ENCODE results near the gene SERTAD2. TPM values are rescaled to one million over a fixed set of nuclear protein-coding genes. Genes with fewer than 3 reads are reported as not detected.

Gene SERTAD2
- total RNA-seq, 4 donors from 2014 or later = 19.5 to 54.0 (median 20.8) TPM

DNA sequence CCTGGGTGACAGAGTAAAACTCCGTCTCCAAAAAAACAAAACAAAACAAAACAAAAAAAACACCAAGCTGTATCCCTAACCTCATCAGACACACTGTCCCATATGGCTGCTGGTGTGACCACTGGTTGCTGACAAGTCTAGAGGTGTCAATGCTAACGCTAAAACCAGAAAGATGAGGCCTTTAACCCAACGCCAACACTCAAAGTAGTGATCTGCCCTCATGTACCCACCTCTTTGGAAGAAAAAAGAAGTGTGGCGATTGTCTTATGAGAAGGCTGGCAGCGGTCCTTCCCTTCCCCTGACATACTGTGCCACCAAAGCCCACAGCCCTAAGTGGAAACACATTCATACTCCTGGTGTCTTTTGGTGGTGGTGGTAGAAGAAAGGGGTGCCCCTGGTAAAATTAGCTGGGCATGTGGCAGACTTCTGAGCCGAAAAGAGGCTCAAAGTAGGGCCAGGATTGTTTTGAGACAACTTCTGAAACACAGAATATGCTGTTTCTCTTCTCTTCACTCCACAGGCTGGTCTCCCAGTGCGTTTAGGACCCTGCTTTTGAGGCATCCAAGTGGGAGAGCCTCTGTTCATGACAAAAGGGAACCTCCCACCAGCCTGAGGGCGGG is 9.8 kb downstream of the SERTAD2 start:
- intact Hi-C loops (cut with DNase I) = loop anchor here (10.0 kb wide), 1 partner anchor 59 kb away; no protein-coding TSS in a partner anchor
- no peak for DNase-seq
- Histone ChIP-seq H3K27ac (peak overlapping the region; percentile 86 to 100 (median 94)), H3K4me1 (peaks cover 37 to 100% (median 60%) of the 10 kb centered on the region in 3 donors), H3K27me3 (no peaks in the 10 kb centered on the region), H3K9me3 (no peaks in the 10 kb centered on the region), H3K4me3 (peak overlapping the region; percentile 24 to 66 (median 48)), H3K36me3 (peaks cover 0 to 6% (median 0%) of the 10 kb centered on the region in 3 donors)
- WGBS, 2 donors = 34 to 35% methylated on average over 7 to 8 of the region's 8 CpGs
- TF ChIP-seq, protein P1, sequence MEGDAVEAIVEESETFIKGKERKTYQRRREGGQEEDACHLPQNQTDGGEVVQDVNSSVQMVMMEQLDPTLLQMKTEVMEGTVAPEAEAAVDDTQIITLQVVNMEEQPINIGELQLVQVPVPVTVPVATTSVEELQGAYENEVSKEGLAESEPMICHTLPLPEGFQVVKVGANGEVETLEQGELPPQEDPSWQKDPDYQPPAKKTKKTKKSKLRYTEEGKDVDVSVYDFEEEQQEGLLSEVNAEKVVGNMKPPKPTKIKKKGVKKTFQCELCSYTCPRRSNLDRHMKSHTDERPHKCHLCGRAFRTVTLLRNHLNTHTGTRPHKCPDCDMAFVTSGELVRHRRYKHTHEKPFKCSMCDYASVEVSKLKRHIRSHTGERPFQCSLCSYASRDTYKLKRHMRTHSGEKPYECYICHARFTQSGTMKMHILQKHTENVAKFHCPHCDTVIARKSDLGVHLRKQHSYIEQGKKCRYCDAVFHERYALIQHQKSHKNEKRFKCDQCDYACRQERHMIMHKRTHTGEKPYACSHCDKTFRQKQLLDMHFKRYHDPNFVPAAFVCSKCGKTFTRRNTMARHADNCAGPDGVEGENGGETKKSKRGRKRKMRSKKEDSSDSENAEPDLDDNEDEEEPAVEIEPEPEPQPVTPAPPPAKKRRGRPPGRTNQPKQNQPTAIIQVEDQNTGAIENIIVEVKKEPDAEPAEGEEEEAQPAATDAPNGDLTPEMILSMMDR (IDR thresholded peaks at IDR 0.05) = no peak
- no peak for TF ChIP-seq POLR2A (IDR thresholded peaks at IDR 0.05)

DNA sequence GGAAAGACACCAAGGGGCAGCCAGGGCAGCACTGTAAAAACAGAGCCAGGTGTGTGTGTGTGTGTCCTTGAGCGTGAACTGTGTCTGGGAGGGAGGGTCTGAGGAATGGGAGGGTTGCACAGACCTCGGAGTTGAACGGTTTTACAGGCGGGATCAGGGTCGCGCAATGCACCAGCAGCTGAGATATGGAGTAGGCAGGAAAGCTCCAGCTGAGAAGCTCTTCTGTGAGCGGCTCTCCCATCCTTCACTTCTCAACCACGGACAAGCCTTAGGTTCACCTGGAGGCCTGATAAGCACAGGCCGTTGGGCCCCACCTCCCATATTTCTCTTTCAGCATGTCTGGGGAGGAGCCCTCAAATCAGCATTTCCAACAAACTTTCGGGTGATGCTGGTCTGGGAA is 12.1 kb downstream of the SERTAD2 start:
- Histone ChIP-seq H3K4me3 (no peak overlapping the region), H3K27me3 (no peaks in the 10 kb centered on the region), H3K36me3 (peaks cover 0 to 8% (median 0%) of the 10 kb centered on the region in 3 donors), H3K9me3 (no peaks in the 10 kb centered on the region), H3K27ac (peak overlapping the region in 2 of 4 donors; percentile 96 to 100), H3K4me1 (peaks cover 55 to 100% (median 71%) of the 10 kb centered on the region in 3 donors)
- DNase-seq = no peak
- no peak for TF ChIP-seq POLR2A (IDR thresholded peaks at IDR 0.05)
- TF ChIP-seq, protein P1 (IDR thresholded peaks at IDR 0.05) = no peak
- intact Hi-C loops (cut with DNase I) = loop anchor here (10.0 kb wide), 1 partner anchor 57 kb away; no protein-coding TSS in a partner anchor
- WGBS, 2 donors = 89 to 93% methylated on average over 10 of the region's 10 CpGs

DNA sequence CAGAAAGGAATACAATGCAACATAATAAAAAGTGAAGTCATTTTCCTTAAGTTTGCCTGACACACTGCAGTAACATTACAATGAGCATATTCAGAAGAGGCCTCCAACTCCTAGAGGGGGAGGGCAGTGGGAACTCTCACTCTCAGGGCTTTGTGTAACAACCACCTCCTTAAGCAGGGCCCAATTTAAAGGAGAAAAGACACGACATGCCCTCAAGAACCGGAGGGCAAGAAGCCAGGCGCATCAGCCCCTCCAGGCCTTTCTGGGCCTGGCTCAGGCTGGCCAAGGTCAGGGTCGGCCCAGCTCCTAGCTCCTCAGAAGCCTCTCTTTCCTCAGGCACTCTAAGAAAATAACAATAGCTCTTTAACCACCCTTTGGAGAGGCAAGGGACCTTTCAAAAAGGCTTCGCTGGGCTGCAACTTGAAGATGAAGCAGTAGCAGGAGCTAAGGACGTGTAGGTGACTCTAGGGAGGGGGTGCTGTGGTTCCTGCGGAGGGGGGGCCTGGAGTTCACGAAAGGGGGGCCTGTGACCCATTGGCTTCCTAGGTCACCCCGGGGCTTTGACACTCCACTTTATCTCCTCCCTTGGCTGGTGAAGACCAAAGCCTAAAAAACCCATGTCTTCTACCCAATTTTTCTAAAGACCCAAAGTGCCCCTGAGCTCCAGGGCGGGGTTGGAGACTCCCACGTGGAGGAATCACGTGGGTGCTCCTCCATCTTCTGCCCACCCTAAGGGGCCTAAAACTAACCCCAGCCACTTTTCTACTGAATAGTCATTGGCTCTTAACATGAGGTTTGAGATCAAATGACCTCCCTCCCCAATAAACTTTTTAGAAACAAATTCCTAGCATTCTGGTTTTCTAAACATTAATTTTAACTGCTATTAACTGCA is 13.3 kb downstream of the SERTAD2 start:
- Histone ChIP-seq H3K4me1 (peaks cover 56 to 100% (median 70%) of the 10 kb centered on the region in 3 donors), H3K9me3 (no peaks in the 10 kb centered on the region), H3K27me3 (no peaks in the 10 kb centered on the region), H3K27ac (peak overlapping the region; percentile 59 to 80 (median 72)), H3K4me3 (no peak overlapping the region), H3K36me3 (peaks cover 7 to 20% (median 8%) of the 10 kb centered on the region in 3 donors)
- 39 to 55% methylated on average over 6 to 12 of the region's 12 CpGs for WGBS, 2 donors
- TF ChIP-seq POLR2A (IDR thresholded peaks at IDR 0.05) = no peak
- TF ChIP-seq, protein P1 (IDR thresholded peaks at IDR 0.05) = no peak
- no peak for DNase-seq
- intact Hi-C loops (cut with DNase I) = loop anchor here (10.0 kb wide), 1 partner anchor 56 kb away; no protein-coding TSS in a partner anchor

DNA sequence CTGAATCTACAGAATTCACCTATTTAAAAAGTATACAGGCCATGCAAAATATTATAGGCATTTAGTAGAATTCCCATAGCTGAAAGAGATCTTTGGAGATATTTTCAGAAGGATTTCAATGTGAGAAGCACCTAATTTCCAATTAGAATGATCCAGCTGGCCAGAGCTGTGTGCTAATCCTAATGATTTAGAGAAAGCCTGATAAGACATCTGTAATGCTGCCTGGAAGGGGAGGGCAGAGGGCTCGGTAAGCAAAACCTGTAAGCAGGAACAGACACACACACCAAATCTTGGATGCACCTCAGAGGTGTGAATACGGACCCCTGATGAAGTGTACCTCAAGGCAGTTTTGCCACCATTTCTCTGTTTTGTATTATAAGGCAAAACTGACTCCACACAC is 14.0 kb downstream of the SERTAD2 start:
- DNase-seq = no peak
- no peak for TF ChIP-seq POLR2A (IDR thresholded peaks at IDR 0.05)
- TF ChIP-seq, protein P1 (IDR thresholded peaks at IDR 0.05) = no peak
- Histone ChIP-seq H3K9me3 (no peaks in the 10 kb centered on the region), H3K27me3 (no peaks in the 10 kb centered on the region), H3K4me1 (peaks cover 53 to 100% (median 77%) of the 10 kb centered on the region in 3 donors), H3K36me3 (peaks cover 7 to 27% (median 10%) of the 10 kb centered on the region in 3 donors), H3K4me3 (no peak overlapping the region), H3K27ac (peak overlapping the region; percentile 59 to 80 (median 72))
- intact Hi-C loops (cut with DNase I) = loop anchor here (10.0 kb wide), 1 partner anchor 55 kb away; no protein-coding TSS in a partner anchor
- WGBS, 2 donors = 25 to 55% methylated on average over 2 of the region's 2 CpGs
